ENCODE data around the gene GOLGA8B.
A peak's percentile ranks its signal among the peaks of the same experiment; 100 is the strongest.
"Not testable (repeated sequence)": the region's sequence is repeated elsewhere in the genome, so short reads cannot be mapped to it uniquely, and the experiment has no call there.

Gene GOLGA8B

DNA sequence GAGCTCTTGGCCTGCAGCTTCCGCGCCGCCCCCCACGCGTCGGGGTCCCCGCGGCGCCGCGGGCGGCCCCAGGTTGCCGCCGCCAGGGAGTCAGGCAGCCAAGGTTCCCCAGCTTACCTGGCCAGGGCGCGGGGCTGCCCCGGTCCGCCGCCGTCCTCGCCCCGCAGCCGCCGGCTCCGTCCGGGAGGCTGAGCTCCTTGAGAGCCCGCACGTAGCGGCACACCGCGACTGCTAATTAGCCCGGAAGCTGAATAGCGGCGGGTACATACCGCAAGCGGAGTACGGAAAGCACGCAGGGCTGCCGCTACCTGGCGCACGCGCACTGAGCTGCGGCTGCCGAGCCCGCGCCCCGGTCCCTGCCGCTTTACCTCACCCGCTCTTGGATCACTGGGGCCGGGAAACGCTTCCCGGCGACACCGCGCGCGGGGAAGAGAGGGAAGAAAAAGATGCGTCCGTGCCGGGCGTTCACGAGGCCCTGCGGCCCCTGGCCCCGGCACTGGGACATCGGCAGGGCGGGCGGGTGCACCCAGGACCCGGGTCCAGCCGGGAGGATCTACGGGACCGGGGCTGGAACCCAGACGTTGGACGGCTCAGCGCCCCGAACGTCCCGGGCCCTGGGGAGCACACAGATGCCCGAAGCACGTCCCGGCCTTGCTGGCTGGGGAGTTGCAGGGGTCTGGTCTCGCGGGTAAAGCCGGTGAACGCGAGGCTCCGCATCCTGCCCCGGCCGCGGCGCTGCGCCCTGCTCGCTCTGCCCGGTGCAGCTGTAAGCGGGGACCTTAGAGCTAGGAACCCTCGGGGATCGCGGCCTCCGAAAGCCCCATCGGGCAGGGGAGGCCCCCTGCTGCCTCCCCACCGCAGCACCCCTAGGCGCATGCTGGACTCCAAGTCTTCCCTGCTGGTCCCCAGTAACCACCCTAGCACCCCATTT, at the start of gene GOLGA8B:
Gene GOLGA8B, minus strand, starts transcription at position 253 of the 931 bp plus-strand sequence. CDS start 47,739 bp downstream, outside the sequence.
- DNase-seq = peak; percentile 54

- DNase-seq = not testable (repeated sequence)
These were observed 49.7 kb upstream of the GOLGA8B start for GRCh38 chr15:34633165-34633564.

DNA sequence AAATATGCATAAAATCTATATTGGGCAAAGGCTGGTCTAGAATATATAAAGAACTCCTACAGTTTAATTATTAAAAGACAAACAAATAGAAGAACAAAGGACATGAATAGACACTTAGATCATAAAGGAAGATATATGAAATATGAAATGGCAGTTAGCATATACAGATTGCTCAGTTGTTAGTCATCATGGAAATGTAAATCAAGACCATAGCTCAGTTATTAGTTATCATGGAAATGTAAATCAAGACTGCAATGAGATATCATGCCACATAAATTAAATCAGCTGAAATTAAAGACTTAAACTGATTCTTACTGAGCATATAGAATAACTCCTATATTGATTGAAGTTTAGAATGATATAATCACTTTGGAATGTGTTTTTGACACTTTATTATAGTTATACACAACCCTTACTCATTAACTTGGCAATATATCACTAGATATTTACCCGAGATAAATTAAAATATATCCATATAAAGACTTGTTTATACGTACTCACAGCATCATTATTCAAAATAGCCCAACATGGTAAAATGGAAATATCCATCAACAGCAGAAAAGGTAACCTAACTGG, 45.2 kb upstream of the GOLGA8B start:
- no peak for DNase-seq

GRCh38 chr15:34625007-34625406, 41.6 kb upstream of the GOLGA8B start:
- no peak for DNase-seq

DNA sequence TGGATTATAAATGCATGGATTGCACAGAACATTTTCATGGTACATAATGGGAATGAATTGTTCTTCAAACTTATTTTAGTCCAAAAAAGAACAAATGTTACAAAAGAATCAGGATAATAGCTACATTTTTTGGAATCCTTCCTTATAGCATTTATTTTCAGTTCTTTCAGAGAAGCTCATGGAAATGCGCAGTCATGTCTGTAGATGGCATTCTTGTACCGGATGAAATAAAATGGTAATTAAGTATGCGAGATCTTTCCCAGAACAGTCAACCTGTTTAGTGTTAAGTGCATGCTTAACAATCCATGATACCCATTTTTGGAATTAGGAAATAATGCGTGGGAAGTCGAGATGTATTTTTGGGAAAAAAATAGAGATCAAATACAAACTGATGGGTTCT, 38.2 kb upstream of the GOLGA8B start:
- DNase-seq = no peak

DNA sequence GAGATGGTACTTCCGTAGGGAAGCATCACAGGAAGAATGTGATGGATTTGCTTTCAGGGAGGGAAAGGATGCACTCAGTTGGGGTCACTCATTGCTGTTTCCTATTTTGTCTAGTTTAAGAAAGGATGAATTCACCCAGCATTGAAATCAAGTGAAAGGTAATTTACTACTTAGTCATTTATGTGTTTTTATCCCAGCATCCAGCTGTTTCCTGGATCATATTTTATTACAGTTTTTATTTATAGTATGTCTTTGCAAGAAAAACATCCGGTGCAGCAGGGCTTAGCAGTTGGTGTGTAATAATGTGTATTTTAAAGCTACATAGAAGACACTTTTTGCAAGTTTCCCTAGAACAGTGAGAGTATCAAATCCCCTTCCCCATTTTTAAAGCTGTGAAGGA, 37.4 kb upstream of the GOLGA8B start:
- no peak for DNase-seq

DNA sequence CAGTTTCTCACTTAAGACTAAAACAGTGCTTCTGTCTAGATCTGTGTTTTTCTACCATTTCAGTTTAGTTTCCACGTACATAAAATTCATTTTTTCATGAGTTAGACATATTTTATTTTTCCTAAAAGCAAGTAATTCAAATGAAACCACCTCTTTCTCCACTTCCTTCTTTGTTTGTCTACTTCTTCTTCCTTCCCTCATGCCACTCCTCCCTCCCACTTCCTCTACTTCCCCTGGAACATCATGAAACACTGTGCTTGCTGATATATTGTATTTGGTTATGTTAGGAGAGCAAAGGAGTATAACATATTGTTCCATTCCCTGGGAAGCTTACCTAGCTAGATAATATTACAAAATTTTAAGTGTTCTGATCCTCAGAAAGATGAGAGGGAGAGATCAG, 36.7 kb upstream of the GOLGA8B start:
- no peak for DNase-seq

DNA sequence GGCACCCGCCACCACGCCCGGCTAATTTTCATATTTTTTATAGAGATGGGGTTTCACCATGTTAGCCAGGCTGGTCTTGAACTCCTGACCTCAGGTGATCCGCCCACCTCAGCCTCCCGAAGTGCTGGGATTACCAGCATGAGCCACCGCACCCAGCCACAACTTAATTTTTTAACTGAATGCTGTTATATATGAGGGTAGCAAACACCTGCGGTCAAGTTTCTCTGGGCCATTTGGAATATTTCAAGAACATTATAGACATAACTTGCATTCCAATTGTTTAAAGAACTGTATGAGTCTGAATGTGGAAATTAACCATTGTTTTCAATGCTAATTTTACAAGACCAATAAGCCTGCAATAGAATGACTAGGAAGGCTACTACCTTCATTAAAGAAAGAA, 35.7 kb upstream of the GOLGA8B start:
- no peak for DNase-seq

DNA sequence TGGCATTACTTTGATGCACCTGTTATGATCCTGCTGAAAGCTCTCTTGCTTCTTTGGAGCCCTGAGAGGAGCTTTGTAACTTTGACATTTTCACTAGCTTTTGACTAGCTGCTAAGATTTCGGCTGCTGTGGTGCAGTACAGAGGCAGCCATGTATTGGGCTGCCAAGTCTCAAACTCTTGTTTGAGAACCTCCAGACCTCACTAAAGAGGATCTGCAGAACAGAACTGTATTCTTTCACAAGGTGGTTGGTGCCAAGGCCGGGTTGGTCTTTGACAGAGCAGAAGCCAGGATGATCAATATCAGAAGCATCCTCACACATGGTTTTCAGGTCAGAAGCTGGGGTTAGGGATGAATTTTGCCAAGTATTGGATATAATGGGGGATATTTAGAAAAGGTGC, 34.6 kb upstream of the GOLGA8B start:
- DNase-seq = no peak

DNA sequence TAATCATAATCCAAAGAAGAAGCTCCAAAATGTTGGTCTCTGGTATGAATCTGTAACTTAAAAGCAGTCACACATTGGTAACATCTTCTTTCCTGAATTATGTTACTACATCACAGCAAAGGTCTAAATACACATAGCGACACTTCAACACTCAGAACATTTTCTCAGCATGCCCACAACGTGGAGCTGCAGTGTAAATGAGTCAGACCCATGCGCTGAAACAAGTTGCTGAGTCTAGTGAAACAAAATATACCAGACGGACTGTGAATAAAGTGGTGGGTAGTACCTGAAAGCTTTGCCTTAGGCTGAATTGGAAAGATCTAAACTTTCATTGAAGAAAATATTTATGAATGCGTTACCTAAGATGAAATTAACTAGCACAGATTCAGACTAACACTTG, 33.2 kb upstream of the GOLGA8B start:
- DNase-seq = no peak

DNA sequence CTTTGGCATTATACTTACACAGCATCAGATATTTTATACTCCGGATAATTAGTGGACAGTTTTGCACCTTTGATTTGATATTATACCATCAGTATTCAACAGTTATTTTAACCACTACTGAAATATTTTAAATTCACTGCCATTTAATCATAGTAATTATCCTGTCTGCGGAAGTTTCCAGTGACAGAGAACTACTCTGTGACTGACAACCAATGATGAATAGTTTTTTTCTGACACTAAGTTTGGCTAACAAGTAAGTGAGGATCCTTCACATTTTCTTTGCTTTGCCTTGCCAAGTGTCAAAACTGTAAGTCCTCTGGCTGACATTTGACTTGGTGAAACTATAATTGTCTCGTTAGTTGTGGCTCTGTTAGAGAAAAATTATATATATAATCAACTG, 30.5 kb upstream of the GOLGA8B start:
- DNase-seq = no peak

- no peak for DNase-seq
These were observed 29.9 kb upstream of the GOLGA8B start for GRCh38 chr15:34613301-34613700.

- DNase-seq = peak; percentile 5
These were observed 26.9 kb upstream of the GOLGA8B start for GRCh38 chr15:34610354-34610753.

DNA sequence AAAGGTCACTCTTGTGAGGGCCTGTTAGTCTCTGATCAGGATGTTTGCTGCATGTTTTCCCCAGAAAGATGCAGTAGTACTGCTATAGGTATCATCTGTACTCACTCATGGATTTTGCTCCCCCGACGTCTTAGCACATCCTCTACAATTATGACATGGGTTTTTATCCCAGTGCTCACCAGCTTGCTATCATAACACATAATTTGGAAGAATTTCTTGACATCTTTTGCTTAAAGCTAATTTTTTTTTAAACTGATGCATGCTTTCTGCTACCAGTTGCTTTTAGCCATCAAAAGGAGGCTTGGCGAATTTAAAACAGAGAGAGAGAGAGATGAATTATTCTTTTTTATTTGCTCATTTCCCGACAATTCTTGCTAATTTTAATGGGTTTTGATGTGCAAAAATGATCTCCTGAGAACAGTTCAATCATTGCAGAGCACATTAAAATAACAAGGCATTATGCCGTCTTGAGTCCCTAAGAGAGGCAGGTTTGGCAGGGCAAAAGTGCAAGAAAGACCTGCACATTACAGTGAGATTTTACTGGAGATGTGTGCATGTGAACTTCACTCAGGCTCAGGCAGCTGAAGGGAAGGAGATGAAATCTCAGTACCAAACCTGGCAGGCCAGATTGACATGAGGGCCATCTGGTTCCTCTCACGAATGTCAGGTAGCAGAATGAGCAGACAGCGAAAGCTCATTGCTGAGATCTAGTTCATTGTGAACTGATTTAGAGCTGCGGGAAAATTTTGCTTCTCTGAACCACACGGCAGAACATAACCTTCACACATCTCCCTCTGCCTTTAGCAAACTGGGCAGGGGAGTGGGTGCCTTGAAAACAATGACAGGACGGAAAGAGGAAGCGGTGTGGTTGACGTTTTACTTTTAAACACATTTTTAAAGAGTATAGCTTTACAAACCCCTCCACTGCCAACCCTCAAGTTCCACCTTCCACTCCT, 25.9 kb upstream of the GOLGA8B start:
- DNase-seq = no peak

- DNase-seq = no peak
These were observed 25.1 kb upstream of the GOLGA8B start for GRCh38 chr15:34608517-34608916.

- DNase-seq = no peak
These were observed 24.4 kb upstream of the GOLGA8B start for GRCh38 chr15:34607832-34608231.

DNA sequence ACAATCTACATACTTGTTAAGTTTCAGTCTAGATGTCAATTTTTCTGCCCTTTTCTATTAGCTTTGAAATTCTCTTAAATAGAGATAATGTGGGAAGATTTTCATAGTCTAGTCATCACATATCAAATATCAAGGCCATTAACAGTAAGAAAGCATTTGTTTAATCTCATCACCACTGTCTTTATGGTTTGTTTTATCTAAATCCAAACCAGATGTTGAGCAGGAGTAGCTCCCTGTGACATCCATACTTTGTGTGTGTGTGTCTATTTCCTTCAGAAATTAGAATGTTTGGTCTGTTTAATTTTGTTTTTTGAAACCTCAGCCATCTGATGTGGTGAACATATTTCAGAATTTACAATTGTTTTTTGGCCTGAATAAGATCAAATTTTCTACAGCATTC, 23.1 kb upstream of the GOLGA8B start:
- no peak for DNase-seq

DNA sequence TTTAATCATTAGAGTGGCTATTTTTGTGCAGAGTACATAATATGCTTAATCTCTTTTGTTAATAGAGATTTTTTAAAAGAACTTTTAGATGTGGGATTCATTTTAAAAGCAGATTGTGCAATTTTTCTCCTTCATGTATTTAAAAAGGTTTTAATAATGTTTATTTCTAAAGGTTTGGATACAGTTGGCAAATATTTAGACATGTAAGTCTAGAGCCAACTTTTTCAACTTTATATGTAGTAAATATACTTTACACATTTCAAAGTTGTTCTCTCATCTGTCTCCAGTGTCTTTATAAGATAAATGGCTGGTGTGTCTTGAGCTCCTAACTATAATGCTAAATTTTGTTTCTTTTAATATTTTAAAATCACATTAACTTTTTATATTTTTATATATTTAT, 22.7 kb upstream of the GOLGA8B start:
- DNase-seq = no peak

DNA sequence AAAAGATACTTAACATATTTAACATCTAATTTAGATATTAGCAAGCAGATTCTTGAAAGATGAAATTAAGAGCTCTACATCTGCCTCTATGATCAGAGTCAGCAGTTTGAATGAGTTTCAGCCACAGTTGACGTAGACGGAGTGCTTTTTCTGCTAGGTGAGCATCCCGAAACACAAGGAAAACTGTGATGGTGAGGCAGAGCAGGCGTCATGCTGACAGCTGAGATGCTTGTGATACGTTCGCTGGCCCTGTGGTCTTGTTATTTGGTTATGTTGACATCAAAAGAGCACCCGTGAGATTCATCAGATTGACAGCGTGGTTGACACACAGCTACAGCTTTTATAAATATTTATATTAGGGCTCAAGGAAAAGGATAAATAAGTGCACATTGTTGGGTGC, 19.6 kb upstream of the GOLGA8B start:
- DNase-seq = no peak

DNA sequence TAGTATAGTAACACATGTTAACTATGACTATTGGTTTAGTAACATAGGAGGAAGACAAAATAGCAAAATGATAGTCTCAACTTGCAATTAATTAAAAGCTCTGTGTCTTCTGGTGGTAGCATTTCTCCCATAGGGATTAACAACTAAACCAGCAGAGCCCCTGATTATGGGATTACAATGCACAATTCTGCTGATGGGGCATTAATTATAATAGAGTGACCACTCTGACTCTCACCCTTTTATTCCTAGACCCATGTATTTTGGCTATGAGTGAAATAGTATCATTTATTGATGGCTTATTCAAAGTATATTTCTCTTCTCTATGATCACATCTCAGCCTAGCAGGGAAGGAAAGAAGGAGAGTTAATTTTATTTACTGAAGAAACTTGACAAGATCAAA, 17.5 kb upstream of the GOLGA8B start:
- DNase-seq = no peak

DNA sequence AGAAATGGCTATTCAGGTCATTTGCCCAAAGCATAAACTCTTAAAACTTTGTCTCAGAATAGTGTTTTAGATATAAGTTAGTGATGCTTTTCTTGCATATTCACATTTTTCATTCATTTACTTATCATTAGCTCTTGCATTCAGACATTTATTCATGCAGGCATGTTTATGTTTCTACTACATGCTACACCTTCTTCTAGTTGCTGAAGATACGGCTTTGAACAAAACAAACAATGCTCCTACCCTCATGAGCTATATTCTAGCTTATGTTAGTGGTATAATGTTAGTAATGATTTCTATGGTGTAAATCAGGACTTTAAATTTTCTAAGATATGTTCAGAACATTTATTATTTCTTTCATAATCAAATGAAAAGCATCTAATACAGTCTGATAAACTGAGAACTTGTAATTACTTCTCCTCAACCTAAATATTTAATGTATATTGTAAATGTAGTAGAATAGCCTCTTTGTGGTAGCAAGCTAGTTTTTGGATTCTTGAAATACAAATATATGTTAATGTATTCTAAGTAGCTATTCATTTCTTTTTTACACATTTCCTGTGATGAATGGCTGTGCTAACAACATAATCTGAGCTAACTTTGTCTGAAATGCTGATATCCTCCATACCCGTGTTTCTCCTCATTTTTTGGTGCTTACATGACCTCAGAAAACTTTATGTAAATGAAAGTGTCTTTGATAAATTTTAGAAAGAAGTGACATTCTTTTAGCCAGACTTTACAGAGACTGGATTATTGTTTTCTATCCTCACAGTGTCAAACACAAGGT, 15.5 kb upstream of the GOLGA8B start:
- no peak for DNase-seq

- DNase-seq = no peak
These were observed 13.9 kb upstream of the GOLGA8B start for GRCh38 chr15:34597316-34597715.

DNA sequence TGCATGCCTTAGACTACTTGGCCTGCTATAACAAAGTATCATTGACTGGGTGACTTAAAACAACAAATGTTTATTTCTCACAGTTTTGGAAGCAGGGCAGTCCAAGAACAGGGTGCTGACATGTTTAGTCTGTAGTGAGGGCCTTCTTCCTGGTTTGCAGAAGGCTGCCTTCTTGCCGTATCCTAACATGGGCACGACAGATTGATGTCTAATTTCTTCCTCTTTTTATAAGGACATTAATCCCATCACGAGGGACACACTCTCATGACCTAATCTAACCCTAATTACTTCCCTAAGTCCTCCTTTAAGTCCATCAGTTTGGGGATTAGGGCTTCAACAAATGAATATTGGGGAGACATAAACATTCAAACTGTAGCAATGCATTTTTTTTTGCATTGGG, 10.9 kb upstream of the GOLGA8B start:
- no peak for DNase-seq
